ENCODE measurements around the gene BCL11A. TPM values are rescaled to one million over a fixed set of nuclear protein-coding genes. Genes with fewer than 3 reads are reported as not detected.

Gene BCL11A
- total RNA-seq, 1 donor from 2014 or later, result 29.8 TPM

GRCh38 chr2:60512062-60512622 is 41.3 kb downstream of the BCL11A start:
- no peaks in the 10 kb centered on the region for H3K27me3 ChIP-seq (ENCODE audit: insufficient read depth, low read length)
- no peak overlapping the region for H3K4me3 ChIP-seq (ENCODE audit: insufficient read depth, low read depth, low read length)
- H3K36me3 ChIP-seq (ENCODE audit: insufficient read depth, low read length), result no peaks in the 10 kb centered on the region
- H3K9me3 ChIP-seq (ENCODE audit: insufficient read depth, low read depth, low read length), result no peaks in the 10 kb centered on the region
- Mint-ChIP-seq H3K27ac (ENCODE audit: unreplicated experiment) (no peak overlapping the region), H3K4me3 (ENCODE audit: unreplicated experiment) (no peak overlapping the region), H3K27me3 (ENCODE audit: low read depth, unreplicated experiment) (no peaks in the 10 kb centered on the region), H3K36me3 (ENCODE audit: low read depth, unreplicated experiment) (peaks cover 7% of the 10 kb centered on the region), H3K9me3 (ENCODE audit: unreplicated experiment) (no peaks in the 10 kb centered on the region), H3K4me1 (ENCODE audit: low read depth, unreplicated experiment) (peaks cover 37% of the 10 kb centered on the region)
- H3K79me2 ChIP-seq (ENCODE audit: insufficient read depth, low read length), result peaks cover 16% of the 10 kb centered on the region
- no peak overlapping the region for H3K9ac ChIP-seq (ENCODE audit: low read length)
- no peak for FAIRE-seq
- H2AFZ ChIP-seq (ENCODE audit: low read depth, low read length), result no peak overlapping the region
- no peak for TF ChIP-seq EZH2 (IDR thresholded peaks at IDR 0.05; ENCODE audit: insufficient read depth, low read length)
- no peak for TF ChIP-seq CTCF (IDR thresholded peaks at IDR 0.05; ENCODE audit: insufficient read depth, low read depth, low read length)
- no peak overlapping the region for H3K4me2 ChIP-seq (ENCODE audit: low read length)
- no peak overlapping the region for H3K27ac ChIP-seq (ENCODE audit: low read depth, low read length)
- peaks cover 5% of the 10 kb centered on the region for H4K20me1 ChIP-seq (ENCODE audit: insufficient read depth, low read length)
- DNase-seq (ENCODE audit: low read depth), result no peak
- H3K4me1 ChIP-seq (ENCODE audit: insufficient read depth, low read length), result peaks cover 28% of the 10 kb centered on the region

GRCh38 chr2:60510713-60511112 is 42.7 kb downstream of the BCL11A start:
- no peaks in the 10 kb centered on the region for H3K9me3 Mint-ChIP-seq (ENCODE audit: unreplicated experiment)
- DNase-seq (ENCODE audit: low read depth), result no peak
- no peak overlapping the region for H3K9ac ChIP-seq (ENCODE audit: low read length)
- no peak overlapping the region for H3K4me2 ChIP-seq (ENCODE audit: low read length)
- H3K79me2 ChIP-seq (ENCODE audit: insufficient read depth, low read length), result peaks cover 26% of the 10 kb centered on the region
- no peak overlapping the region for H3K4me3 ChIP-seq (ENCODE audit: insufficient read depth, low read depth, low read length)
- no peaks in the 10 kb centered on the region for H3K27me3 Mint-ChIP-seq (ENCODE audit: low read depth, unreplicated experiment)
- H4K20me1 ChIP-seq (ENCODE audit: insufficient read depth, low read length), result peaks cover 5% of the 10 kb centered on the region
- no peaks in the 10 kb centered on the region for H3K9me3 ChIP-seq (ENCODE audit: insufficient read depth, low read depth, low read length)
- no peaks in the 10 kb centered on the region for H3K36me3 ChIP-seq (ENCODE audit: insufficient read depth, low read length)
- H3K27ac Mint-ChIP-seq (ENCODE audit: unreplicated experiment), result no peak overlapping the region
- H3K27ac ChIP-seq (ENCODE audit: low read depth, low read length), result no peak overlapping the region
- no peak overlapping the region for H2AFZ ChIP-seq (ENCODE audit: low read depth, low read length)
- H3K36me3 Mint-ChIP-seq (ENCODE audit: low read depth, unreplicated experiment), result peaks cover 7% of the 10 kb centered on the region
- no peak overlapping the region for H3K4me3 Mint-ChIP-seq (ENCODE audit: unreplicated experiment)
- H3K4me1 ChIP-seq (ENCODE audit: insufficient read depth, low read length), result peaks cover 14% of the 10 kb centered on the region
- TF ChIP-seq EZH2 (IDR thresholded peaks at IDR 0.05; ENCODE audit: insufficient read depth, low read length), result no peak
- TF ChIP-seq CTCF (IDR thresholded peaks at IDR 0.05; ENCODE audit: insufficient read depth, low read depth, low read length), result no peak
- no peak for FAIRE-seq
- no peaks in the 10 kb centered on the region for H3K27me3 ChIP-seq (ENCODE audit: insufficient read depth, low read length)
- peaks cover 22% of the 10 kb centered on the region for H3K4me1 Mint-ChIP-seq (ENCODE audit: low read depth, unreplicated experiment)

GRCh38 chr2:60509066-60509465 is 44.4 kb downstream of the BCL11A start:
- no peak overlapping the region for H2AFZ ChIP-seq (ENCODE audit: low read depth, low read length)
- no peak overlapping the region for H3K27ac ChIP-seq (ENCODE audit: low read depth, low read length)
- H3K4me3 ChIP-seq (ENCODE audit: insufficient read depth, low read depth, low read length), result no peak overlapping the region
- no peak overlapping the region for H3K9ac ChIP-seq (ENCODE audit: low read length)
- Mint-ChIP-seq H3K9me3 (ENCODE audit: unreplicated experiment) (no peaks in the 10 kb centered on the region), H3K4me3 (ENCODE audit: unreplicated experiment) (no peak overlapping the region), H3K36me3 (ENCODE audit: low read depth, unreplicated experiment) (peaks cover 7% of the 10 kb centered on the region), H3K27ac (ENCODE audit: unreplicated experiment) (no peak overlapping the region), H3K4me1 (ENCODE audit: low read depth, unreplicated experiment) (peaks cover 14% of the 10 kb centered on the region), H3K27me3 (ENCODE audit: low read depth, unreplicated experiment) (no peaks in the 10 kb centered on the region)
- H3K36me3 ChIP-seq (ENCODE audit: insufficient read depth, low read length), result no peaks in the 10 kb centered on the region
- H3K4me2 ChIP-seq (ENCODE audit: low read length), result no peak overlapping the region
- FAIRE-seq (no peak), DNase-seq (ENCODE audit: low read depth) (no peak)
- TF ChIP-seq CTCF (IDR thresholded peaks at IDR 0.05; ENCODE audit: insufficient read depth, low read depth, low read length), result no peak
- TF ChIP-seq EZH2 (IDR thresholded peaks at IDR 0.05; ENCODE audit: insufficient read depth, low read length), result no peak
- H3K27me3 ChIP-seq (ENCODE audit: insufficient read depth, low read length), result no peaks in the 10 kb centered on the region
- peaks cover 24% of the 10 kb centered on the region for H3K79me2 ChIP-seq (ENCODE audit: insufficient read depth, low read length)
- peaks cover 5% of the 10 kb centered on the region for H3K4me1 ChIP-seq (ENCODE audit: insufficient read depth, low read length)
- peaks cover 10% of the 10 kb centered on the region for H4K20me1 ChIP-seq (ENCODE audit: insufficient read depth, low read length)
- no peaks in the 10 kb centered on the region for H3K9me3 ChIP-seq (ENCODE audit: insufficient read depth, low read depth, low read length)
